ENCODE data around the gene TSPAN14.

The TSPAN14 gene

GRCh38 chr10:80518807-80519360, 64.8 kb downstream of the TSPAN14 start:
- Histone ChIP-seq H3K4me3 (ENCODE audit: low read length) (no peak overlapping the region), H3K9ac (ENCODE audit: low read depth, low read length) (no peak overlapping the region), H3K4me1 (ENCODE audit: insufficient read depth, low read length) (no peaks in the 10 kb centered on the region), H3K27ac (ENCODE audit: low read length) (no peak overlapping the region), H3K9me3 (ENCODE audit: insufficient read depth, low read depth, low read length) (no peaks in the 10 kb centered on the region), H3K27me3 (ENCODE audit: insufficient read depth, low read length) (no peaks in the 10 kb centered on the region), H3K36me3 (ENCODE audit: insufficient read depth, low read depth, low read length) (peaks cover 47% of the 10 kb centered on the region)

GRCh38 chr10:80519936-80520650, 66.0 kb downstream of the TSPAN14 start:
- no peak overlapping the region for H3K4me3 ChIP-seq (ENCODE audit: low read length)
- H3K4me1 ChIP-seq (ENCODE audit: insufficient read depth, low read length): no peaks in the 10 kb centered on the region
- H3K36me3 ChIP-seq (ENCODE audit: insufficient read depth, low read depth, low read length): peaks cover 35% of the 10 kb centered on the region
- H3K9me3 ChIP-seq (ENCODE audit: insufficient read depth, low read depth, low read length): no peaks in the 10 kb centered on the region
- H3K27me3 ChIP-seq (ENCODE audit: insufficient read depth, low read length): no peaks in the 10 kb centered on the region
- no peak overlapping the region for H3K27ac ChIP-seq (ENCODE audit: low read length)
- H3K9ac ChIP-seq (ENCODE audit: low read depth, low read length): no peak overlapping the region

GRCh38 chr10:80520661-80521470, 66.8 kb downstream of the TSPAN14 start:
- Histone ChIP-seq H3K4me1 (ENCODE audit: insufficient read depth, low read length) (no peaks in the 10 kb centered on the region), H3K9ac (ENCODE audit: low read depth, low read length) (no peak overlapping the region), H3K36me3 (ENCODE audit: insufficient read depth, low read depth, low read length) (peaks cover 30% of the 10 kb centered on the region), H3K4me3 (ENCODE audit: low read length) (no peak overlapping the region), H3K27me3 (ENCODE audit: insufficient read depth, low read length) (no peaks in the 10 kb centered on the region), H3K9me3 (ENCODE audit: insufficient read depth, low read depth, low read length) (no peaks in the 10 kb centered on the region), H3K27ac (ENCODE audit: low read length) (no peak overlapping the region)

GRCh38 chr10:80522756-80523363, 68.8 kb downstream of the TSPAN14 start:
- H3K27me3 ChIP-seq (ENCODE audit: insufficient read depth, low read length): no peaks in the 10 kb centered on the region
- no peak overlapping the region for H3K9ac ChIP-seq (ENCODE audit: low read depth, low read length)
- no peaks in the 10 kb centered on the region for H3K9me3 ChIP-seq (ENCODE audit: insufficient read depth, low read depth, low read length)
- no peak overlapping the region for H3K4me3 ChIP-seq (ENCODE audit: low read length)
- H3K27ac ChIP-seq (ENCODE audit: low read length): no peak overlapping the region
- H3K36me3 ChIP-seq (ENCODE audit: insufficient read depth, low read depth, low read length): peaks cover 12% of the 10 kb centered on the region
- H3K4me1 ChIP-seq (ENCODE audit: insufficient read depth, low read length): no peaks in the 10 kb centered on the region

GRCh38 chr10:80523773-80524172, 69.7 kb downstream of the TSPAN14 start:
- Histone ChIP-seq H3K27ac (ENCODE audit: low read length) (no peak overlapping the region), H3K4me1 (ENCODE audit: insufficient read depth, low read length) (no peaks in the 10 kb centered on the region)

GRCh38 chr10:80524190-80524909, 70.2 kb downstream of the TSPAN14 start:
- H3K9me3 ChIP-seq (ENCODE audit: insufficient read depth, low read depth, low read length): no peaks in the 10 kb centered on the region
- no peak overlapping the region for H3K27ac ChIP-seq (ENCODE audit: low read length)
- H3K9ac ChIP-seq (ENCODE audit: low read depth, low read length): no peak overlapping the region
- H3K4me1 ChIP-seq (ENCODE audit: insufficient read depth, low read length): no peaks in the 10 kb centered on the region
- H3K4me3 ChIP-seq (ENCODE audit: low read length): no peak overlapping the region
- no peaks in the 10 kb centered on the region for H3K36me3 ChIP-seq (ENCODE audit: insufficient read depth, low read depth, low read length)
- no peaks in the 10 kb centered on the region for H3K27me3 ChIP-seq (ENCODE audit: insufficient read depth, low read length)

More at GRCh38 chr10:80523773-80524172, 69.7 kb downstream of the TSPAN14 start:
- Histone ChIP-seq H3K9me3 (ENCODE audit: insufficient read depth, low read depth, low read length) (no peaks in the 10 kb centered on the region), H3K36me3 (ENCODE audit: insufficient read depth, low read depth, low read length) (peaks cover 3% of the 10 kb centered on the region; the same call in 1 of the 2 replicates), H3K9ac (ENCODE audit: low read depth, low read length) (no peak overlapping the region), H3K27me3 (ENCODE audit: insufficient read depth, low read length) (no peaks in the 10 kb centered on the region), H3K4me3 (ENCODE audit: low read length) (no peak overlapping the region)

- no peak overlapping the region for H3K27ac ChIP-seq (ENCODE audit: low read length)
- H3K36me3 ChIP-seq (ENCODE audit: insufficient read depth, low read depth, low read length): no peaks in the 10 kb centered on the region
- H3K4me3 ChIP-seq (ENCODE audit: low read length): no peak overlapping the region
- no peaks in the 10 kb centered on the region for H3K9me3 ChIP-seq (ENCODE audit: insufficient read depth, low read depth, low read length)
- H3K4me1 ChIP-seq (ENCODE audit: insufficient read depth, low read length): peaks cover 5% of the 10 kb centered on the region
- no peaks in the 10 kb centered on the region for H3K27me3 ChIP-seq (ENCODE audit: insufficient read depth, low read length)
- no peak overlapping the region for H3K9ac ChIP-seq (ENCODE audit: low read depth, low read length)
These were observed 72.1 kb downstream of the TSPAN14 start for GRCh38 chr10:80526218-80526617.

GRCh38 chr10:80526742-80527141, 72.6 kb downstream of the TSPAN14 start:
- no peaks in the 10 kb centered on the region for H3K36me3 ChIP-seq (ENCODE audit: insufficient read depth, low read depth, low read length)
- no peak overlapping the region for H3K9ac ChIP-seq (ENCODE audit: low read depth, low read length)
- H3K27me3 ChIP-seq (ENCODE audit: insufficient read depth, low read length): no peaks in the 10 kb centered on the region
- no peak overlapping the region for H3K4me3 ChIP-seq (ENCODE audit: low read length)
- H3K27ac ChIP-seq (ENCODE audit: low read length): no peak overlapping the region
- no peaks in the 10 kb centered on the region for H3K9me3 ChIP-seq (ENCODE audit: insufficient read depth, low read depth, low read length)
- H3K4me1 ChIP-seq (ENCODE audit: insufficient read depth, low read length): peaks cover 5% of the 10 kb centered on the region

- Histone ChIP-seq H3K9ac (ENCODE audit: low read depth, low read length) (no peak overlapping the region), H3K4me3 (ENCODE audit: low read length) (no peak overlapping the region), H3K9me3 (ENCODE audit: insufficient read depth, low read depth, low read length) (no peaks in the 10 kb centered on the region), H3K27me3 (ENCODE audit: insufficient read depth, low read length) (no peaks in the 10 kb centered on the region), H3K36me3 (ENCODE audit: insufficient read depth, low read depth, low read length) (no peaks in the 10 kb centered on the region), H3K4me1 (ENCODE audit: insufficient read depth, low read length) (peaks cover 5% of the 10 kb centered on the region), H3K27ac (ENCODE audit: low read length) (no peak overlapping the region)
These were observed 74.1 kb downstream of the TSPAN14 start for GRCh38 chr10:80528185-80528700.

GRCh38 chr10:80528901-80529300, 74.8 kb downstream of the TSPAN14 start:
- H3K27me3 ChIP-seq (ENCODE audit: insufficient read depth, low read length): no peaks in the 10 kb centered on the region
- no peak overlapping the region for H3K27ac ChIP-seq (ENCODE audit: low read length)

GRCh38 chr10:80529604-80530003, 75.5 kb downstream of the TSPAN14 start:
- H3K9ac ChIP-seq (ENCODE audit: low read depth, low read length): no peak overlapping the region
- no peak overlapping the region for H3K27ac ChIP-seq (ENCODE audit: low read length)
- no peaks in the 10 kb centered on the region for H3K27me3 ChIP-seq (ENCODE audit: insufficient read depth, low read length)
- H3K4me1 ChIP-seq (ENCODE audit: insufficient read depth, low read length): peaks cover 5% of the 10 kb centered on the region
- no peaks in the 10 kb centered on the region for H3K9me3 ChIP-seq (ENCODE audit: insufficient read depth, low read depth, low read length)
- H3K4me3 ChIP-seq (ENCODE audit: low read length): no peak overlapping the region
- no peaks in the 10 kb centered on the region for H3K36me3 ChIP-seq (ENCODE audit: insufficient read depth, low read depth, low read length)

More at GRCh38 chr10:80528901-80529300, 74.8 kb downstream of the TSPAN14 start:
- H3K4me1 ChIP-seq (ENCODE audit: insufficient read depth, low read length): peaks cover 5% of the 10 kb centered on the region
- H3K36me3 ChIP-seq (ENCODE audit: insufficient read depth, low read depth, low read length): no peaks in the 10 kb centered on the region
- no peaks in the 10 kb centered on the region for H3K9me3 ChIP-seq (ENCODE audit: insufficient read depth, low read depth, low read length)
- H3K4me3 ChIP-seq (ENCODE audit: low read length): no peak overlapping the region
- no peak overlapping the region for H3K9ac ChIP-seq (ENCODE audit: low read depth, low read length)
